NT2/D1 (cell line): ENCODE results near the gene PLPP4.
A peak's percentile ranks its signal among the peaks of the same experiment; 100 is the strongest.

Experiments used
- DNase-seq: peaks from one replicate; pipeline ENCODE4 v3.0.0-alpha.2; 2011; ENCODE audit warnings: low read depth, low spot score
- H3K27me3 ChIP-seq: 2 replicates; pipeline ENCODE4 v1.6.0; 2011; ENCODE audit warnings: mild to moderate bottlenecking; ENCODE audit not compliant: insufficient read length, insufficient read depth
- H3K36me3 ChIP-seq: 2 replicates; pipeline ENCODE4 v1.6.1; 2011; ENCODE audit warnings: mild to moderate bottlenecking, low read length, mixed read lengths; ENCODE audit not compliant: insufficient read depth, insufficient read length
- H3K4me1 ChIP-seq: 2 replicates; pipeline ENCODE4 v1.5.1; 2011; ENCODE audit not compliant: insufficient read depth, insufficient read length
- H3K4me3 ChIP-seq: 2 replicates; pipeline ENCODE4 v1.5.1; 2011; ENCODE audit warnings: low read depth; ENCODE audit not compliant: insufficient read length
- H3K9ac ChIP-seq: 2 replicates; pipeline ENCODE4 v1.6.0; 2011; ENCODE audit warnings: low read depth; ENCODE audit not compliant: insufficient read length
- H3K9me3 ChIP-seq: 2 replicates; pipeline ENCODE4 v1.5.1; 2011; ENCODE audit warnings: mild to moderate bottlenecking, low read length; ENCODE audit not compliant: insufficient read depth
- SUZ12 ChIP-seq: IDR thresholded peaks from 2 replicates; pipeline ENCODE4 v1.6.1; 2011; ENCODE audit not compliant: insufficient read length, insufficient read depth; ENCODE audit errors: extremely low read depth
- YY1 ChIP-seq: IDR thresholded peaks from 2 replicates; pipeline ENCODE4 v1.6.1; 2011; ENCODE audit not compliant: insufficient read length, insufficient read depth
- ZNF274 ChIP-seq: IDR thresholded peaks from 2 replicates; pipeline ENCODE4 v1.6.1; 2011; ENCODE audit warnings: mild to moderate bottlenecking, low read depth, low read length

The PLPP4 gene

GRCh38 chr10:120456626-120457430, at the start of gene PLPP4:
PLPP4 (plus strand) TSS chr10:120457227; CDS start chr10:120457306, 79 bp downstream.
- no peak for DNase-seq
- Histone ChIP-seq H3K36me3 (no peaks in the 10 kb centered on the region), H3K4me3 (peak within 1 kb of the TSS; percentile 56), H3K27me3 (peaks cover 31% of the 10 kb centered on the region), H3K9ac (peak within 1 kb of the TSS; percentile 64), H3K9me3 (no peaks in the 10 kb centered on the region), H3K4me1 (no peaks in the 10 kb centered on the region)
- no peak for TF ChIP-seq YY1
- TF ChIP-seq SUZ12 = no peak
- TF ChIP-seq ZNF274 = no peak

GRCh38 chr10:120409816-120410215, 47.2 kb upstream of the PLPP4 start:
- Histone ChIP-seq H3K4me3 (no peak overlapping the region), H3K36me3 (no peaks in the 10 kb centered on the region), H3K4me1 (no peaks in the 10 kb centered on the region), H3K9me3 (no peaks in the 10 kb centered on the region), H3K9ac (no peak overlapping the region), H3K27me3 (no peaks in the 10 kb centered on the region)
- no peak for DNase-seq
- no peak for TF ChIP-seq YY1
- TF ChIP-seq ZNF274 = no peak
- TF ChIP-seq SUZ12 = no peak

DNA sequence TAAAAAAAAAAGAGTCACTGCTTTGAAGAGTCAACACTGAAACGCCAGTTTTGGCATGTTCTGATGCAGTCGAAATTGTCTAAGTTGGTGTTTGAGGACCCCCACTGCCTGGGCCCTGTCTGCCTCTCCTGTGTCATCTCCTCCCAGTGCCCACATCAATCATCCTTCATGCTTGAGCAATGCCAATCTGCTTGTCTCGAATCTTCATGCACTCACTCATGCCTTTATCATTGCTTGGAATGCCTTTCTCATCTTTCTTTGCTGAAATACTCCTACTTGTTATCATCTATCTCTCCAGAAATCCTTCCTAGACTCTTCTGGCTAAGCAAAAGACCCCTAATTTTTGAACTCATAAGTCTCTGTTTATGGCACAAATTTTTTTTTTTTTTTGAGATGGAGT, 42.1 kb upstream of the PLPP4 start:
- DNase-seq = no peak

GRCh38 chr10:120415709-120416330, 41.2 kb upstream of the PLPP4 start:
- Histone ChIP-seq H3K4me1 (no peaks in the 10 kb centered on the region), H3K27me3 (no peaks in the 10 kb centered on the region), H3K9ac (no peak overlapping the region), H3K4me3 (no peak overlapping the region), H3K9me3 (no peaks in the 10 kb centered on the region), H3K36me3 (no peaks in the 10 kb centered on the region)
- no peak for DNase-seq
- TF ChIP-seq YY1 = no peak
- TF ChIP-seq SUZ12 = no peak
- TF ChIP-seq ZNF274 = no peak

More for the DNA sequence above, 42.1 kb upstream of the PLPP4 start:
- no peaks in the 10 kb centered on the region for H3K4me1 ChIP-seq
- H3K36me3 ChIP-seq = no peaks in the 10 kb centered on the region
- H3K9me3 ChIP-seq = no peaks in the 10 kb centered on the region
- TF ChIP-seq ZNF274 (no peak), YY1 (no peak), SUZ12 (no peak)
- H3K4me3 ChIP-seq = no peak overlapping the region
- H3K9ac ChIP-seq = no peak overlapping the region
- no peaks in the 10 kb centered on the region for H3K27me3 ChIP-seq

DNA sequence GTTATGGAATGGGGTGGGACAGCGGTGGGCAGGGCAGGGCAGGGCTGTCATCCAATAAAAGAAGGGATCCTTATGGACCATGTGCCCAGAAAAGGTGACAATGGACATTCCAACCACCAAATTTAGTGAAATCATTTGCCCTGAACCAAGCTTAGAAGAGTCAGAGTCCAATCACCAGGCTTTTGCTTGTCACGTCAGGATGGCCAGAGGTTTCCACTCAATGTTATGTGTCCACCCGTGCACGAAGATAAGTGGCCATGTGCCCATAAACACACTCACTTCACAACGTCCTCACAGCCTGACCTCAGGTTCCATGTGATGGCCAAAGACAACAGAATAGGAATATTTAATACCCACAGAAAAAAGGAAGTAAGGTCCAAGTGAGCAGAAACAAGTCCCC, 36.6 kb upstream of the PLPP4 start:
- TF ChIP-seq YY1 (no peak), SUZ12 (no peak), ZNF274 (no peak)
- DNase-seq = no peak
- H3K36me3 ChIP-seq = no peaks in the 10 kb centered on the region
- H3K9me3 ChIP-seq = no peaks in the 10 kb centered on the region; the same call in 1 of the 2 replicates
- H3K4me1 ChIP-seq = no peaks in the 10 kb centered on the region
- no peak overlapping the region for H3K4me3 ChIP-seq
- H3K27me3 ChIP-seq = no peaks in the 10 kb centered on the region
- no peak overlapping the region for H3K9ac ChIP-seq

GRCh38 chr10:120421250-120421649, 35.8 kb upstream of the PLPP4 start:
- H3K4me3 ChIP-seq = no peak overlapping the region
- TF ChIP-seq YY1 (no peak), SUZ12 (no peak), ZNF274 (no peak)
- no peaks in the 10 kb centered on the region; the same call in 1 of the 2 replicates for H3K9me3 ChIP-seq
- no peaks in the 10 kb centered on the region for H3K36me3 ChIP-seq
- H3K4me1 ChIP-seq = no peaks in the 10 kb centered on the region
- no peak overlapping the region for H3K9ac ChIP-seq
- no peak for DNase-seq
- H3K27me3 ChIP-seq = no peaks in the 10 kb centered on the region

DNA sequence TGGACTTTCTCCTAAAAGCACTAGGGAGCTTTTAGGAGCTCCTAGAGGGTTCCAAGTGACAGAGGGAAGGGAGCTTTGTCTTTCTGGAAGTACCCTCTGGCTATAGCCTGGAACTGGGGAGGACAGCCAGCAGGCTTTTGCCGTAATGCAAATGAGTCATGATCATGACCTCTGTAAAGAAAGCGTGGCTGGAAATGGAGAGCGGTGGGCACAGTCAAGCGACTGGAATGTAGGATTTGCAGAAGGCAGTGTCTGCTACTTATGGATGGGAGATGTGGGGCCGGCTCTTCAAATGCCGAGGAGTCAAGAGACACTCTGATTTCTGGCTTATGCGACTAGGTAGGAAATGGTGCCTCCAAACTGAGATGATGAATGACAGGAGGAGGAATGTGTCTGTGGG, 34.6 kb upstream of the PLPP4 start:
- H3K36me3 ChIP-seq = no peaks in the 10 kb centered on the region
- TF ChIP-seq YY1 (no peak), SUZ12 (no peak), ZNF274 (no peak)
- no peak for DNase-seq
- no peak overlapping the region for H3K9ac ChIP-seq
- H3K4me1 ChIP-seq = no peaks in the 10 kb centered on the region
- H3K9me3 ChIP-seq = no peaks in the 10 kb centered on the region; the same call in 1 of the 2 replicates
- no peak overlapping the region for H3K4me3 ChIP-seq
- no peaks in the 10 kb centered on the region for H3K27me3 ChIP-seq
